NCI-H2227 (cell line): ENCODE results near the gene PPRC1.

Experiments
- DNase-seq: peaks from one replicate; lab custom pipeline; 2025; ENCODE audit not compliant: unreplicated experiment; lab: John Stamatoyannopoulos, UW

The PPRC1 gene, protein sequence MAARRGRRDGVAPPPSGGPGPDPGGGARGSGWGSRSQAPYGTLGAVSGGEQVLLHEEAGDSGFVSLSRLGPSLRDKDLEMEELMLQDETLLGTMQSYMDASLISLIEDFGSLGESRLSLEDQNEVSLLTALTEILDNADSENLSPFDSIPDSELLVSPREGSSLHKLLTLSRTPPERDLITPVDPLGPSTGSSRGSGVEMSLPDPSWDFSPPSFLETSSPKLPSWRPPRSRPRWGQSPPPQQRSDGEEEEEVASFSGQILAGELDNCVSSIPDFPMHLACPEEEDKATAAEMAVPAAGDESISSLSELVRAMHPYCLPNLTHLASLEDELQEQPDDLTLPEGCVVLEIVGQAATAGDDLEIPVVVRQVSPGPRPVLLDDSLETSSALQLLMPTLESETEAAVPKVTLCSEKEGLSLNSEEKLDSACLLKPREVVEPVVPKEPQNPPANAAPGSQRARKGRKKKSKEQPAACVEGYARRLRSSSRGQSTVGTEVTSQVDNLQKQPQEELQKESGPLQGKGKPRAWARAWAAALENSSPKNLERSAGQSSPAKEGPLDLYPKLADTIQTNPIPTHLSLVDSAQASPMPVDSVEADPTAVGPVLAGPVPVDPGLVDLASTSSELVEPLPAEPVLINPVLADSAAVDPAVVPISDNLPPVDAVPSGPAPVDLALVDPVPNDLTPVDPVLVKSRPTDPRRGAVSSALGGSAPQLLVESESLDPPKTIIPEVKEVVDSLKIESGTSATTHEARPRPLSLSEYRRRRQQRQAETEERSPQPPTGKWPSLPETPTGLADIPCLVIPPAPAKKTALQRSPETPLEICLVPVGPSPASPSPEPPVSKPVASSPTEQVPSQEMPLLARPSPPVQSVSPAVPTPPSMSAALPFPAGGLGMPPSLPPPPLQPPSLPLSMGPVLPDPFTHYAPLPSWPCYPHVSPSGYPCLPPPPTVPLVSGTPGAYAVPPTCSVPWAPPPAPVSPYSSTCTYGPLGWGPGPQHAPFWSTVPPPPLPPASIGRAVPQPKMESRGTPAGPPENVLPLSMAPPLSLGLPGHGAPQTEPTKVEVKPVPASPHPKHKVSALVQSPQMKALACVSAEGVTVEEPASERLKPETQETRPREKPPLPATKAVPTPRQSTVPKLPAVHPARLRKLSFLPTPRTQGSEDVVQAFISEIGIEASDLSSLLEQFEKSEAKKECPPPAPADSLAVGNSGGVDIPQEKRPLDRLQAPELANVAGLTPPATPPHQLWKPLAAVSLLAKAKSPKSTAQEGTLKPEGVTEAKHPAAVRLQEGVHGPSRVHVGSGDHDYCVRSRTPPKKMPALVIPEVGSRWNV (N-terminal part only)

DNA sequence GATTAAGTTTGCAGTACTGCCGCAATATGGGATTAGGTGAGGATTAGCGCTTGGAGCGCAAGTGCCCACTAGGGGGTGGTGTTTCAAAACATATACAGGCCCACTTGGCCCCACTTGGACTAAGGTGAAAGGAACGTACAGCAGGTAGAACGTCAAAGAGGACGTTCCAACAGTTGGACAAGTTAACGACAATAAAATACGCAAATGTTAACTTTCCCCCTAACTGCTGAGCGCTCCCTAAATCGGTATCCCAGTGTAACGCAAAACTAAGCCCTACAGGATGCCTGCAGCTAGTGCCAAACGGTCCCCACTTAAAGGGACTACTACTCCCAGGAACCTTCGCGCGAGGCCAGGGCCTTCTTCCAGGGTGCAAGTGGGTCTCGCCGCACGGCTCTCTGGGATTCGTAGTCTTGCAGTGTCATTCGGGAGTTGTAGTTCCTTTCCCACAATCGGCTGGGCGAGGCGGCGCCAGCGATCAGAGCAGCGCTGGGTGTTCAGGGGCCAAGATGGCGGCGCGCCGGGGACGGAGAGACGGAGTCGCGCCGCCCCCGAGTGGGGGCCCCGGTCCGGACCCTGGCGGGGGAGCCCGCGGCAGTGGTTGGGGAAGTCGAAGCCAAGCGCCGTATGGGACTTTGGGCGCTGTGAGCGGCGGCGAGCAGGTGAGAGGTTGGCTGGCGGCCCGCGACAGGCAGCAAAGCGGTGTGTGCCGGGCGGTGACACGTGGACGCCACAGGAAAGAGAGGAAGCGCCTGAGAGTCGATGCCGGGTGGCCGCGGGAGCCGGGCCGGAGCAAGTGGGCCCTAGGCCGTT, at the start of gene PPRC1:
Gene PPRC1 (plus strand): TSS at position 478 of the 810 bp plus-strand sequence. CDS start 29 bp downstream, at position 507.
- peak; percentile 96 for DNase-seq

DNA sequence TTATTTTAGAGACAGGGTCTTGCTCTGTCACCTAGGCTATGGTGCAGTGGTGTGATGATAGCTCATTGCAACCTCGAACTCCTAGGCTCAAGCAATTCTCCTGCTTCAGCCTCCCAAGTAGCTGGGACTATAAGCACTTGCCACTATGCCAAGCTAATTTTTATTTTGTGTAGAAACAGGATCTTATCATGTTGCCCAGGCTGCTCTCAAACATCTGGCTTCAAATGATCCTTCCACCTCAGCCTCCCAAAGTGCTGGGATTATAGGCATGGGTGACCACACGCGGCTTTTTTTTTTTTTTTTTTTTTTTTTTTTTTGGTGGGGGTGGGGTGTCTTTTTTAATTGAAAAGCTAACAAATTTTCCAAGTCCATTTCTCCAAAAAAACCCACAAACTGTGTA, 49.3 kb upstream of the PPRC1 start:
- no peak for DNase-seq

DNA sequence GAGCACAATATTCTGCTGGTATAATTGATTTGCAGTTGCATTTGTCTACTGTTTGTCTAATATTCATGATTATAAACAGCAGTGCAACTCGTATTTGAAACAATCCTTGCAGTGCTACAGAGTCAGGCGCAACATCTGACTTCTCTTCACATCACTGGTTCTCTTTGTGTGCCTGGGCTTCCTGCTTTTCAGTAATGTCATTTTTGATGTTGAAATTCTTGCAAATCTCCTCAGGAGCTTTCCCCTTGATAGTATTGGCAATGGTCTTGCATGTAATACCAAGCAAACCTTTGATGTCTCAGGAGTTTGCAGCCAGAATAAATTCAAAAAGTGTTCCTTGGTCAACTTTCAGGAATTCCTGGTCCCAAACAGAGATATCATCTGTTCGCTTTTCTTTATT, 47.5 kb upstream of the PPRC1 start:
- no peak for DNase-seq

DNA sequence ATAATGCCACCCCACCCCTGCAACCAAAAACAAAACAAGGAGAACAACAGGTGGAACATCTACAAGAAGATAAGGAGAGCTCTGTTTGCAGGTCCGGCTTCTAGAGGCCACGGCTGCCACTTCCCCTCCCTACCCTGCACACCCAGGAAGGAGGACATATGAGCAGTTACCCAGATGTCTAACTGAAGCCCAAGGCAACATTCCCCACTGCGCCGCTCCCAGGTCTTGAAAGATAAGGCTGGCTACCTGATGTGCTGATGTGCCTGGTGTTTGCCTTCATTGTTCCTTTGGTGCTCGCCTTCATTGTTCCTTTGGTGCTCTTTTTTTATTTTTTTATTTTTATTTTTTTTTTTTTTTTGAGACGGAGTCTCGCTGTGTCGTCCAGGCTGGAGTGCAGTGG, 46.6 kb upstream of the PPRC1 start:
- DNase-seq: no peak

DNA sequence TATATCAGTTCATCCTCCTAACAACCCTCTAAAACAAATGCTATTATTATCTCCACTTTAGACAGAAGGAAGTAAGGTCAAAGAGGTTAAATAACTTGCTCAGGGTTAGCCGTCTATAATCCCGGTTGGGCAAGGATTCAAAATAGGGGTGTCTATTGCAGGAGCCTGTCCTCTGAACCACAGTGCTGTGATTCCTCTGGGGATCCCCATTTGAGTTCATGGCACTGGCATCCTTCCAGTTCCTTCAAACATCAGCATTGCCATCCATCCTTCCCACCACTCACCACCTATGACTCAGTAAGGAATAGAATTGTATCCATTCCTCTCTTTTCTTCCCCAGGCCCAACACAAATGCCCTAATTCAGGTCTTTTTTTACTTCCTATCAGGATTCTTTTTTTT, 42.1 kb upstream of the PPRC1 start:
- no peak for DNase-seq

DNA sequence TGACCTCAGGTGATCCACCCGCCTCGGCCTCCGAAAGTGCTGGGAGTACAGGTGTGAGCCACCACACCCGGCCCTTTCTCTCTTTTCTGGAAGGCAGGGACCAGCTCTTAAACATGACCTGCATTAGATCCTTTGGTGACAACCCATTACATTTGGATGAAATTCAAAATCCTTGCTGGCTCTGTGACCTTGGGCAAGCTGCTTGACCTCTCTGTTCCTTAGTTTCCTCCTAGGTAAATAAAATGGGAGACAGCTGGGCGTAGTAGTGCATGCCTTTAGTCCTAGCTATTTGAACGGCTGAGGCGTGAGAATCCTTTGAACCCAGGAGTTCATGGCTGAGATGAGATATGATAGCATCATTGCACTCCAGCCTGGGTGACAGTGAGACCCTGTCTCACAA, 36.4 kb upstream of the PPRC1 start:
- no peak for DNase-seq

DNA sequence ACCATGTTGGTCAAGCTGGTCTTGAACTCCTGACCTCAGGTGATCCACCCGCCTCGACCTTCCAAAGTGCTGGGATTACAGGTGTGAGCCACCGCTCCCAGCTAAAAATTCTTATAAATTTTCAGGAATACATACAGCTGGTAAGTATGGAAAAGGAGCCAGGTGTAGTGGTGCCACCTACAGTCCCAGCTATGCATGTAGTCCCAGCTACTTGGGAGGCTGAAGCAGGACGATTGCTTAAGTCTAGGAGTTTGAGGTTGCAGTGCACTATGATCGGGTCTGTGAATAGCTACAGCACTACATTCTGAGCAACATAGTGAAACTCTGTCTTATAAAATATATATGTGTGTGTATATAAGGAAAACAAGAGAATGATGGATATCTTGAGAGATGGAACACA, 31.7 kb upstream of the PPRC1 start:
- no peak for DNase-seq

DNA sequence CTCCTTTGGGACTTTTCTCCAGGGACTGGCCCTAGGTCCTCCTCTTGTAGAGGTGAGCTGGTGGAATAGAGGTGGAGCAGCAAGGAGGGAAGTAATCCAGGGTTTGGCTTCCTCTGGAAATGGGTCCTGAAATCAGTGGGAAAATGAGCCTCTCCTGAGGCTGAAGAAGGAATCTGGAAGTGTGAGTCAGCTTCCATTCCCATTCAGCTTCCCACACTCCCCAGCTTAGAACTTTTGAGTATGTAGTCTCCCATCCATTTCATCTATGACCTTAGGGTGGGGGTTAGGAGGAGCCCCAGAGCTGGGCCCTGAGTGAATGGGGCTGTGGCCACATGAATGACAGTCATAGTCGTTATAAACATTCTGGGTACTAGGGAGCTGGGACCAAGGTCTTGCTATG, 30.4 kb upstream of the PPRC1 start:
- no peak for DNase-seq

DNA sequence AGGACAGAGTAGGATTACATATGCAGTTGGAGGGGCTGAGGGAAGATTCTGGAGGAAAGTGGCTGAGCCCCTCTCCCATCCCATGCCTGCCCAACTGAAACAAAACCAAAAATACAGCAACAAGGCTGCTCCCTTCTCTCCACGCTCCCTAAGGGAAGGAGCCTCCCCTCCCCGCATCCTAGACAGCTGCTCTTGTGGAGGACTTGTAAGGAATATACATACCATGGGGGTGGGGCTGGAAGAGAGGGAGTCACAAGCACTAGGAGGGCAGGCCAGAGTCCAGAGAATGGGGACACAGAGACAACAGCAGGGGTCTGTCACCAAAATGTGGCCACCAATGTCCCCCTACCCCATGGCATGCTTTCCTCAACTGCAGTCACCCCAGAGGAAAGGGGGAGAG, 25.8 kb upstream of the PPRC1 start:
- no peak for DNase-seq

DNA sequence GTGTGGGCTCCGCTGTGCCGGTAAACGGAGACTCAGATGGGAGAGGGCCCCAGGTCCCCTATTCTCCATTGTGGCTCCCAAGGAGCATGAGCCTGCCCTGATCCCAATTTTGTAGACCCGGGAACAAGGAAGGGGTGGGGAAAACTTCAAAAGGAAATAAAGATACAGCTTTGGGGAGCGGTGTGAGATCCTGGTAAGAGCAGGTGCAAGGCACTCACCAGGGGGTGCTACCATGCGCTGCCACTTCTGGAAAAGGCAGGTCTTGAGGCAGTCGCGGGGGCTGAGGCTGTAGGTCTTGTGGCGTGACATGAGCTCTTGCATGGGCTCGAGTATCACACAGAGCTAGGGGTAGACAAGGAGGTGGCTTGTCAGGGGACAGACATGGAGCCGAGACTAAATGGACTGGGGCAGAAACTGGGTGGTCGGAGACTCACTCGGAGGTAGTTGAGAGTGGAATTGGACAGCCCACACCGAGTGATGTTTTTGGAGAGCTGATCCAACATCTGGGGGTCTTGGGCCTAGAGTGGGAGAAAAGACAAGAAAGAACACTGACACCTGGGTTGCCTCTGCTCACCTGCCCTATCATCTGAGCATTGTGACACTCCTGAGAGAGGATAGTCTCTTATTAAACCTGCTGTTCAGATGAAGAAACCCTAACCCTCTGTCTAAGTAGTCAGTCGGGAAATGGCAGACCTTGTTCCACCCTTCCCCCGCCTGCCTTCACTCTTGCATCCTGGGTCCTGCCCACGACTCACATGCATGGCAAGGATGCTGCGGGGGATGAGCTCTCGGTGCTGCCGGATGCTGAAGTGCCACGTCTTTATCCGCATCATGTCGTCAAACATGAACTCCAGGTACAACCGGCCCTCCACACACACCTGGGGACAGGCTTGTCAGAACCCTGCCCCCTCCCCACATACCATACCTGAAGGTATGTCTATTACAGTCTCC, 23.4 kb upstream of the PPRC1 start:
- DNase-seq: no peak

DNA sequence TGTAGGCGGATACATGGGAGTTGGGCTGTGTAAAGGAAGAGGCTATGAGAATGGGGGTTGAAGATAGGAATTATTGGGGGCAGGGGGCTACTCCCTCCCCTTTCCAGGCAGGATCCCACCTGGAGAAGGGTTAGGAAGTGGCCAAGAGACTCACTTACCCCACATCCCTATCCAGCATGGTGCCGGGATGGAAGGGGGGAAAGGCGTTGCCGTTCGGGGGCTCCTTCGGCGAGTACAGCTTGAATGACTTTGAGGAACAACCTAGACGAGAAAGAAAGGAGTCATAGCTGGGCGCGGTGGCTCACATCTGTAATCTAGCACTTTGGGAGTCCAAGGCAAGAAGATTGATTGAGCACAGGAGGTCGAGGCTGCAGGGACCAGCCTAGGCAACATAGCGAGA, 21.6 kb upstream of the PPRC1 start:
- no peak for DNase-seq

DNA sequence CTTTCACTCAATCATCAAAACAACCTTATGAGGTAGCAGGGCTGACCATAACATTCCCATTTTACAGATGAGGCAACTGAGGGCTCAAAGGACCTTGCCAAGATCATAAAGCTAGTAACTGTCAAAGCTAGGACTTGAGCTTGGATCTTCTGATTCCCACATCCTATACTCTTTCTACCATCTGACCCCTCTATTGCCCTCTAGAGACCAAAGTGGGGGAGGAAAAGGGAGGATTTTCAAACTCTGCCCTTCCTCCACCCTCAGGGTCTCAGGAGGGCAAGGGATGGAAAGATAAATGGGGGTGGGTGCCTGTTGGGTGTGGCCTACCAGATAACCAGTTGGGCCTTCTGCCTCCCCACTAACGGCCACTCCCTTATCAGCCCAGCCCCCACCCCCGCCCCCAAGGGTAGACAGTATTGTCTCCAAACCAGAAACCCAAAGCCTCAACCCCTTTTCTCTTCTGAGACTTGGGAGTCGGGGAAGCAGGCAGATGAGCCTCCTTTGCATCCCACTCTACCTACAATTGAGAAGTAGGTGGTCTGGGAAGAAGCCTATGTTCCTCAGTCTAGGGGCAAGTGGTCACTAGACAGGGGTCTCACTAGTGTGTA, 20.5 kb upstream of the PPRC1 start:
- no peak for DNase-seq

DNA sequence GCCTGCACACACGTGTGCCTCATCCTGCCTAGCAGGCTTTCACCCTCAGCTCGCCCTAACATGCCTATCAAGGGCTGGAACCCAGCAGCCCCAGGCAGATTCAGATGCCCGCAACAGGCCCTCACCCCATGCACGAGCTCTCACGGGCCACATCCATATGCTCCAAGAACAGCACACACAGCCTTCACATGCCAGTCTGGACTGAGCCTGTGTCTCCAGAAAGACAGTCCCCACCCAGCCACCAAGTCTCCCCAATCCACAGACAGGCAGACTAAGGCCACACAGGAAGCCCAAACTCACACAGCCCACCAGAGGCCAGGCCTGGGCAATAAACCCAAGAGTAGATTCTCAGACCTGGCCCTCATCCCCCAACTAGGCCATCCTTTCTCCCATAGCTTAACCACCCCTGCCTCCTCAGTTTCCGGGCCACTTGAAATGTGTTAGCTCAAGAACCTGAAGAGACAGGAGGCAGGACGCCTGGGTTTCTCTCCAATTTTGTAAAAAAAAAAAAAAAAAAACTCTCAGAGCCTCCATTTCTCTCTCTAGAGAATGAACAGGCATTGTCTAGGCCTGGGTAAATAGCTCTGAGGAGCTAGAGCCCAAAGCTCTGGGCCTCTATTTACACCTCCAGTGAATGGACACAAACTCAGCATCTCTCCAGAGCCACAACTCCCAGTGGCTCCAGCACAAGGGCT, 19.4 kb upstream of the PPRC1 start:
- no peak for DNase-seq

DNA sequence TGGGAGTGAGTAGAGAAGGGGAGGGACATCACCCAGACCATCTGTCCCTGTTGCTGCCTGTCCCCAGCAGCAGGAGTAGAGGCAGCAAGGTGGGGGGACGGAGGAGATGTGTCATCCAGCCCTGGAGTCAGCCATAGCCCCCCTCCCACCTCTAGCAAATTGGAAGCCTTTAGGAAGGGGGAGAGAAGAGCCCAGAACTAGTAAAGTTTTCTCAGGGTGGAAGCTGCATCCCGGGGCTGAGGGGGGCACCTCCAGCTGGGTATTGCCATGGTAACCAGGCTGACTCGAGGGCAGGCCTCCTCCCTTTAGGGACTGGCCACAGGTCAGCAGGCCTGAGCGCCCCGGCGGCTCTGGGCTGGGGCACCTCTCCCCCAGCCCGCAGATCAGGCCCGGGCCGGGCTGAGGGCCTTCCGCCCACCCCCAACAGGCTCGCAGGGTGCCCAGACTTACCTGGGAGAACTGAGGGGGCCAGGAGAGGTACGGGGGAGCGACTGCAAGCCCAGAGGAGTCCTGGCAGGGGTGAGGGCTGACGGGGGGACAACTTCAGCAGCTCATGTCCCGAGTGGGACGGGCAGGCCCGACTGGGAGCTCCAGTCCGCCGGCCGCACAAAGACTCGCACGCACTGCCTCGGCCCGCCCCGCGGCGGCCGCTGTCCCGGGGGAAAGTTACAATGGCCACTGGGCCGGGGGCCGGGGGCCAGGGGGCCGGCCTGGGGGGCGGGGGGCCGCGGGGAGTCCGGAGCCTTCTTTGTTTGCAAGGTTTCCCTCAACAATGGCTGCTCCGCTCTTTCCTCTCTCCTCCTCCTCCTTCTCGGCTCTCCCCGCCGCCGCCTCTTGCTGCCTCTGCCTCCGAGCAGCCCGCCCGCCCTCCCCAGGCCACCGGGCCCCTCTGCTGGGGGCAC, 18.6 kb upstream of the PPRC1 start:
- DNase-seq: peak; percentile 26

DNA sequence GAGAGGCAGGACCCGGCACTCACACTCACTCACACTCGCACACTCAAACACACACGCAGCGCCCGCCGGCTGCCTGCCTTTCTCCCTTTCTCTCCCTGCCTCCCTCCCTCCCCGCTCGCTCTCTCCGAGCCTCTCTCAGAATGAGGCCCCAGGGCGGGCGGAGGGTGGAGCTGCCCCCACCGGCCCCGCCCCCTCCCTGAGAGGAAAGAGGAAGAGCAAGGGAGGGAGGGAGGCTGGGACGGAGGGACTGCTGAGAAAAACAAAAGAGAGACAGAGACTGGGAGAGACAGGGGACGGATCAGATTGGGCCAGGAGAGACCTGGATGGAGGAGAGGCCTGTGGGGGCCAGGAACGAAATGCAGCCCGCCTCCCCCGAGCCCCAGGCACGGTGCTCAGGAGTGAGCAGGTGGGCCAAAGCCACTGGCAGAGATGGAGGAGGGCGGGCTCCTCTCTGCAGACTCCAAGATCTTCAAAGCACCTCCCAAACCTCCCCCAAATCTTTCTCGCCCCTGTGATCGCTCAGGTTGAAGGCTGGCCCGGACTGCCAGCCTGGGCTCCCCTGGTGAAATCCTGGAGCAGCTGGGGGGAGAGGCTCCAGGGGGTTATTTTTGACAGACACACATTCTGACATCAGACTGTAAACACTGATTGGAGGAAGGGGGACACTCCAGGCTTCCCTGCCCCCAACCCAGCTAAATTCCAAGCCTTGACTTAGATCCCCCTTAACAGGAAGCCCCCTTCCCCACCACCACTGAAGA, 17.8 kb upstream of the PPRC1 start:
- peak; percentile 84 for DNase-seq

DNA sequence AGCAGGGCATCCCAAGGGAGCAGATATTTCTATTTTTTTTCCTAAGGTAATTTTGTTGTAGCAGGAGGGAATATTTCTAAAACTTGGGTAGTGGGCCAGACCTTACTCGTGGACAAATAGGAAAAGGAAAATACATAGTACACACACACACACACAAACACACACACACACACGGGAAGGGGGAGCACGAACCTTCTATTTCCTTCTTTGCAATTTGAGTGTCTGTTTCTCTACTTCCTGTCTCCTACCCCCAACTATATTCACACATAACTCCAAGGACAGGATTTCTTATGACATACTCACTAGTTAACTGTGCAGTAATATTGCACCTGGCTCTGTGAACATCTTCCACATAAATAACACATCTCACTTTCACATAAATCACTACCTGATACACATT, 17.1 kb upstream of the PPRC1 start:
- no peak for DNase-seq

DNA sequence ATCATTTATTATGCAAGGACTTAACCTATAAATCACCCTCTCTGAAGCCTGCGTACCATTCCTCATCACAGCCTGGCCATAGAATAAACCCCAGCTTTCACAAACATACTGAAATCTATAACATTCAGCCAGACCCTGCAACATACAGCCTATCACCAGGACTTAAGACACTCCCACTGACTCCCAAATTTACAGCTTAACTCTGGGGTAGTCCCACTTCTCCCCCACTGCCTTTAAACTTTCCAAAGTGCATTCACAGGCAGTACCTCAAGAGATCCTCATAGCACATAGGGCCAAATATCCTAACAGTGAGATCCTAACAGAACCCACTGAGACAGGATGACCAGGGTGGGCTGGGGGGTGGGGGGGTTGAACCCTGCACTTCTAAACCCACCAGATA, 16.2 kb upstream of the PPRC1 start:
- DNase-seq: no peak
